ENCODE measurements around the gene SLA2.
A peak's percentile ranks its signal among the peaks of the same experiment; 100 is the strongest.

The SLA2 gene

DNA sequence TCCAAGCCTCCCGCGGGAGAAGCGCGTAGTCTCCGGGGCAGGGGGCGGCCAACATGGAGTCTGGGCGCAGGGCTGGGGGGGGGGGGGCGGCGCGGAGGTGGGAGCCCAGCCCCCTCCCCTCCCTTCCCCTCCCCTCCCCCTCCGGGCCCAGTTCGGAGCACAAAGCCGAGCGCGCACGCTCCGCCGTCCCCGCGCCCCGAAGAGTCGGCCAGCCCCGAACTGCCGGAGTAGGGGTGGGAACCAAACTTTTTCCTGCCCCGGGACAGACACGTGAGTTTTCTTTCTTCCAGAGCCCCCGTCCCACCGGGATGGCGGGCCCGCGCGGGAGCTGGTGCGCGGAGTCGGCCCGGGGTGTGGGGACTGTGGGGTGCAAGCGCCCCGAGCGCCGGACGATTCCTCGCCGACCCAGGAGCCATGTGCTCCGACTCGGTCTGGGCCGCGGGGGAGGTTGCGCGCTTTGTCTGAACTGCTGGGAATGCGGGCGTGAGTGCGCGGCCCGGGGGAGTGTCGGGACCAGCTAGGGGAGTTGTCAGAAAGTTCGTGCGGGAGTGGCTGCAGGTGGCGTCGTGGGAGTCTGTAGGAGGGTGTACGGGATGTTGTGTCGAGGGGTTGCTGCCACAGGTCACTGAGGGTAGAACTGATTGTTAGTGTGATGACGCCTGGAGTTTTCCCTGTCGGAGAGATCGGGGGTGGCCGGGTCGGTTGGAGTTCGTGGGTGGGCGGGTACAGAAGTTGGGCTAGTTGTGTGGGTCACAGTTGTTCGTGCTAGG lies 71.4 kb downstream of the SLA2 start:
- H3K27ac ChIP-seq = peak overlapping the region; percentile 79 to 92
- DNase-seq (ENCODE audit: low spot score) = peak; percentile 82

DNA sequence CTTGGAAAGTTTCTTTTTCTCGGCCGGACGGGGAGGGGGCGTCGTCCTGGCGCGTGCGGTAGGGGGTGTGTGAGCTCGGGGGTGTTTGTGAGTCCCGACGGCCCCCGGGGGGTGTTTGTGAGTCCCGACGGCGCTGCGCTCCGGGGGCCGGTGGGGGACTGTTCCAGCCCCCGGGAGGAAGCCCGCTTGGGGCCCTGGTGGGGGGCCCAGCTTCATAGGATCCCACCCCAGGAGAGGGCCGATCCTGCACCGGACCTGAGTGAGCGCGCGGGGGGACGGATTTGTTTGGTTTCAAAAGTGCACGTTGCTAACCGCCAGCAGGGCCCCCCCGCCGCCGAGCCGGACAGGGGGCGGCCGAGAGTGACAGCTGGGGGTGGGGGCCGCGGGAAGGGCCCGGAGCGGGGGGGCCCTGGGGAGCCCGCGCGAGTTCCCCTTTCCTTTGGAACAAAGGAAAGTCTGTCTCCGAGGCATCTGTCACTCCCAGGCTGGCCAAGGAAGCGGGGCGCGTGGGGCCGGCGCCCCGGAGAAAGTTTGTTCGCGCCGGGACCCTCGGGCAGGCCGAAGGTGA lies 72.1 kb downstream of the SLA2 start:
- Histone ChIP-seq H3K4me3 (peak overlapping the region; percentile 86), H3K27ac (peak overlapping the region; percentile 79 to 92)
- DNase-seq (ENCODE audit: low spot score) = no peak
- TF ChIP-seq, protein P1, sequence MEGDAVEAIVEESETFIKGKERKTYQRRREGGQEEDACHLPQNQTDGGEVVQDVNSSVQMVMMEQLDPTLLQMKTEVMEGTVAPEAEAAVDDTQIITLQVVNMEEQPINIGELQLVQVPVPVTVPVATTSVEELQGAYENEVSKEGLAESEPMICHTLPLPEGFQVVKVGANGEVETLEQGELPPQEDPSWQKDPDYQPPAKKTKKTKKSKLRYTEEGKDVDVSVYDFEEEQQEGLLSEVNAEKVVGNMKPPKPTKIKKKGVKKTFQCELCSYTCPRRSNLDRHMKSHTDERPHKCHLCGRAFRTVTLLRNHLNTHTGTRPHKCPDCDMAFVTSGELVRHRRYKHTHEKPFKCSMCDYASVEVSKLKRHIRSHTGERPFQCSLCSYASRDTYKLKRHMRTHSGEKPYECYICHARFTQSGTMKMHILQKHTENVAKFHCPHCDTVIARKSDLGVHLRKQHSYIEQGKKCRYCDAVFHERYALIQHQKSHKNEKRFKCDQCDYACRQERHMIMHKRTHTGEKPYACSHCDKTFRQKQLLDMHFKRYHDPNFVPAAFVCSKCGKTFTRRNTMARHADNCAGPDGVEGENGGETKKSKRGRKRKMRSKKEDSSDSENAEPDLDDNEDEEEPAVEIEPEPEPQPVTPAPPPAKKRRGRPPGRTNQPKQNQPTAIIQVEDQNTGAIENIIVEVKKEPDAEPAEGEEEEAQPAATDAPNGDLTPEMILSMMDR (IDR thresholded peaks at IDR 0.05) = no peak

More for the DNA sequence above, 71.4 kb downstream of the SLA2 start:
- H3K4me3 ChIP-seq = peak overlapping the region; percentile 86
- TF ChIP-seq, protein P1 (IDR thresholded peaks at IDR 0.05) = no peak

DNA sequence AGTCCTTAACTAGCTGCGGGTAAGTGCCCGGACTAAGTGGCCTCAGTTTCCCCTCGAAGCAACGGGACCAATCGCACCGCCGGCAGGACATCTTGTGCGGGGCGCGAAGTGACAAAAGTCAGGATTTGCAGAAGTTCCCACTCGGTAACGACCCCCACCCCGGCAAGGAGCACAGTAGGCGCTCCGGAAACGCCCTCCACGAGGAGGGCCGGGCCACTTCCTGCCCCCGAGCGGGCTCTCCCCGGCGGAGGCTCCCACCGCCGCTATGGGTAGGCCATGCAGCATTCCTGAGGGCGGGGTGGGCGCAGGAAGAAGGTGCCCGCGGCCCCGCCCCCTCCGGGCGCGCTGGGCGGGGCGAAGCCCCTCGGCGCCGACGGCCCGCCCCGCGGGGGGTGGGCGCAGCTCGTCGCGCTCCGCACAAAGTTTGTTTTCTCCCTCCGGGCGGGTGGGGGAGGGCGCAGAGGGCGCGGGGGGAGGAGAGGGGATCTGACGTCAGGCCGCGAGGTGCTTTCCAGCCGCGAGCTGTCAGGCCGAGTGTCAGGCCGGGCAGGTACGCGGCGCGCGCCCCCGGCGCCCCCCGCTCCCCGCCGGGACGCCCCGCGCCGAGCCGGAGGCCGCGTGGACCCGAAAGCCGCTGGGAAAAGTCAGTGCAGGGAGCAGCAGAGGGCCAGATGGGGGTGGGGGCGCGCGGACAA lies 72.7 kb downstream of the SLA2 start, which contains the start of gene TGIF2:
Gene TGIF2 (plus strand): TSS at position 495 of the 695 bp plus-strand sequence. CDS start 5,178 bp downstream, outside the sequence.
- TF ChIP-seq, protein P1 (IDR thresholded peaks at IDR 0.05) = no peak
- DNase-seq (ENCODE audit: low spot score) = peak; percentile 90
- peak within 1 kb of the TSS; percentile 86 for H3K4me3 ChIP-seq
- H3K27ac ChIP-seq = peak within 1 kb of the TSS; percentile 79 to 92

DNA sequence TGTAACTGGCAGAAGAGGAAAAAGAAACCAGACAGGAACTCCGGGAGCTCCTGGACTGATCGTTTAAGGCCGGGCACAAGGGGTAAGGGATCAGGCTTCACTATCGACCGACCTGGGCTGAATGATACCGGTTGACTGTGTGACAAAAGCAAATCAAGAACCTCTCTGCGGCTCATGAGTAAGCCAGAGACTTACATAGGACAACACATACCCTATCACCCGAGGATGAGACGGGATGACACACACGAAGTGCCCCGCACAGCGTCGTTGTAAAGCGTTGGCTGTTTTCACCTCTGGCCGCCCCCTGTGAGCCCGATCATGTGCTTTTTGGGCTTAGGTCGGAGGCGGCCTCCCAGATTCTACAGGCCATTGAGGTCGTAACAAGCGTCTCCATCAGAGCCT lies 73.3 kb downstream of the SLA2 start:
- Histone ChIP-seq H3K27ac (peak overlapping the region; percentile 79 to 92), H3K4me3 (peak overlapping the region; percentile 86)
- no peak for DNase-seq (ENCODE audit: low spot score)
- TF ChIP-seq, protein P1 (IDR thresholded peaks at IDR 0.05) = no peak

DNA sequence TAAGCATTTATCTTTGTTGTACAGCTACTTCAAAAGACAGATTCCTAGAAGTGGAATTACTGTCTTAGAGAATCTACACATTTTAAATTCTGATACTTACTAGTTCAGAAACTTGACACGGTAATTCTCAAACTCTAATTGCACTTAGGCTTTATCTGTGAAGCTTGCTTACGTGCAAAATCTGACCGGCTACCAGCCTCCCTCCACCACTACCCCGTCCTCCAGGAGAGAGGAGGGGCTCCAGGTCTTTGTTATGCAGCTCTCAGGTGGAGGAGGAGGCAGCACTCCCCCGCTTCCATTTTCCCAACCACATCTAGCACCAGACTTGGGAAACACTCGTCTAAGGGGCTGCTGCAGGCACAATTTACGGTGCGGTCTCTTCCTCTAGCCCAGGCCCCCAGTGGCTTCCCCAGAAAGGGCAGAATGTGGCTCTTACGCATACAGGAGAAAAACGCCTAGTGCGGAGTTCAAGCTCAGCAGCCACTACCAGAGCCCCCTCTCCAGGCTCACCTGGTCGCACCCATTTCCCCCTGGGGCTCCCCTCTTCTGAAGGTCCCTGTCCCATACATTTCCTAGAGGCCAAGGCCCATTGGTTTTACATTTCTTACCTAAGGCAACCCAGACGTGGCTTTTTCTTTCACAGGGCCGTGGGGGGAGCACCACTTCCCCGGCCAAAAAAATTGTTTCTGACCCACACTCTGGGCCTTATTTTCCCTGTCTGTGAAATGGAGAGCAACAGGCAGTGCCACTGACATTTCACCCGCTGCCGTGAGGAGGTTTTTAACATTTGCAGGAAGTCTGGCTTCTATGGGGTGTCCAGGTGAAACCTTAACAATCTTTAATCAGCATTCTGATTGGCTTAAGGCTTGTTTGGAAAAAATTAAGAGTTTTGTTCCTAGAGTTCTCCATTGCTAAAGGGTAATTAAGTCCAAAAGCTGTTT lies 74.2 kb downstream of the SLA2 start:
- DNase-seq (ENCODE audit: low spot score) = no peak
- Histone ChIP-seq H3K27ac (peak overlapping the region; percentile 79 to 92), H3K4me3 (no peak overlapping the region)
- TF ChIP-seq, protein P1 (IDR thresholded peaks at IDR 0.05) = no peak

DNA sequence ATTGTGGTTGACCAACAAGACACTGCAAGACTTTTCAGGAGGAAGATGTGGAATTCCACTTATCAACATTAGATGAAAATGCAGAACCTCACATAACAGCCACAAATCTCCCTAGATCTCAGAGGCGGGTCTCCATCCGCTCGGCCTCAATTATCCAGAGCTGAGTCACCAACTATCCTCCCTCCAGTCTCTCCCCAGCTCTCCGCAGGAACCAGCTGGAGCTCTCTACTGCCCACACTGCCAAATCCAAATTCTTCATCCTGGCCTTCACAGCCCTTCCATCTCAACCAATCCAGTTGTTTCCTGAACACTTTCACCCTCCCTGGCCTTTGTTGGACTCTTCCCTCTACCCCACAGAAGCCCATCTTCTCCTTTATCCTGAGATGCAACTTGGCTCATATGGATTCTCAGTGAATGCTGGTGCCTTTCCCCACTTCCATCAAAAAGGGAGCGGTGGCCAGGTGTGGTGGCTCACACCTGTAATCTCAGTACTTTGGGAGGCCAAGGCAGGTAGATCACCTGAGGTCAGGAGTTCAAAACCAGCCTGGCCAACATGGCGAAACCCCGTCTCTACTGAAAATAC lies 76.1 kb downstream of the SLA2 start:
- Histone ChIP-seq H3K4me3 (no peak overlapping the region), H3K27ac (no peak overlapping the region)
- no peak for DNase-seq (ENCODE audit: low spot score)
- TF ChIP-seq, protein P1 (IDR thresholded peaks at IDR 0.05) = no peak

Measured in coronary artery (tissue), 2 donors.